DOHH2 (cell line): Measurements from ENCODE around the gene METTL15.

Source experiments
- EZH2phosphoT487 ChIP-seq: fragments of 200-600 bp; sonication (generic); IDR thresholded peaks from 2 replicates; pipeline ENCODE4 v1.6.1; 2017; ENCODE audit warnings: borderline replicate concordance, mild to moderate bottlenecking, antibody characterized with exemption, low read length, moderate library complexity, mixed read lengths
- TF ChIP-seq, protein P1 (sequence below): fragments of 200-600 bp; sonication (generic); IDR thresholded peaks from one replicate; pipeline ENCODE4 v1.5.1; 2014; ENCODE audit warnings: antibody characterized with exemption, mild to moderate bottlenecking, low read depth, low read length; ENCODE audit not compliant: poor library complexity, severe bottlenecking

DNA sequence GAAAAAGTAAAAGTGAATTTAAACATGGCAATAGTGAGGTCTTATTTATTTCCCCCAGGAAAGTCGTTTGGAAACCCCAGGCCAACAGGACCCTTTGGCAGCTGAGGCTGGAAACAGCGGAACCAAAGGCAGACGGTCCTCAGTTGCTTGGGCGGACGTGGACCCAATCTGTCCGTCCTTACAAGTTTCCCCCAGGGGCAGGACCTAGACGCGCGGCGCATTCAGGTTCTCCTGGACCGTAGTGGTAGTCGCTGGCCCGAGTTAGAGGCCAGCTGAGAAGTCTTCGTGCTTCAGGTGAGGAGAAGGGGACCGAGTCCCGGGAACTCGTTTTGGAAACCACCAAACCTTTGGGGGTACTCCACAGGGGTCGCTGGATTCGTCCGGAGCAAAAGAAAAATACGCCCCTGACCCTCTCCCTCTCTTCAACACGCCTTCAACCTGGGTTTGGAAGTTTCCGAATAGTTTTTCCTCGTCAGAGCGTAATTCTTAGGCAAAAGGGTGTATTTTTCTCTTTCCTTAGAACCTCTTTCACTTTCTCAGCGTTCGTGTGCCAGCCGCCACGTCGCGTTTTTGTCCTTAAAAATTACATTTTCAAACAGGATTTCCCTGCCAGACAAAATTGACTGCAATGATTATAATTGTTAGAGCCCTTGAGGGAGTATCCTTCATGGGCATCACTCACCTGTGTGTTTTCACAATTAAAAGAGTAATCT, 2.1 kb downstream of the METTL15 start:
- TF ChIP-seq, protein P1, sequence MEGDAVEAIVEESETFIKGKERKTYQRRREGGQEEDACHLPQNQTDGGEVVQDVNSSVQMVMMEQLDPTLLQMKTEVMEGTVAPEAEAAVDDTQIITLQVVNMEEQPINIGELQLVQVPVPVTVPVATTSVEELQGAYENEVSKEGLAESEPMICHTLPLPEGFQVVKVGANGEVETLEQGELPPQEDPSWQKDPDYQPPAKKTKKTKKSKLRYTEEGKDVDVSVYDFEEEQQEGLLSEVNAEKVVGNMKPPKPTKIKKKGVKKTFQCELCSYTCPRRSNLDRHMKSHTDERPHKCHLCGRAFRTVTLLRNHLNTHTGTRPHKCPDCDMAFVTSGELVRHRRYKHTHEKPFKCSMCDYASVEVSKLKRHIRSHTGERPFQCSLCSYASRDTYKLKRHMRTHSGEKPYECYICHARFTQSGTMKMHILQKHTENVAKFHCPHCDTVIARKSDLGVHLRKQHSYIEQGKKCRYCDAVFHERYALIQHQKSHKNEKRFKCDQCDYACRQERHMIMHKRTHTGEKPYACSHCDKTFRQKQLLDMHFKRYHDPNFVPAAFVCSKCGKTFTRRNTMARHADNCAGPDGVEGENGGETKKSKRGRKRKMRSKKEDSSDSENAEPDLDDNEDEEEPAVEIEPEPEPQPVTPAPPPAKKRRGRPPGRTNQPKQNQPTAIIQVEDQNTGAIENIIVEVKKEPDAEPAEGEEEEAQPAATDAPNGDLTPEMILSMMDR = no peak
- TF ChIP-seq EZH2phosphoT487 = no peak
